Activated CD8-positive, alpha-beta memory T cell treated with anti-CD3 and anti-CD28 coated beads, Interleukin-2, amount 50 U/mL, for 48 hours (primary cell): ENCODE data around the gene RNF144A.

Experiments
- DNase-seq: peaks from one replicate; pipeline ENCODE4 v3.0.0-alpha.2; 2020

The RNF144A gene

DNA sequence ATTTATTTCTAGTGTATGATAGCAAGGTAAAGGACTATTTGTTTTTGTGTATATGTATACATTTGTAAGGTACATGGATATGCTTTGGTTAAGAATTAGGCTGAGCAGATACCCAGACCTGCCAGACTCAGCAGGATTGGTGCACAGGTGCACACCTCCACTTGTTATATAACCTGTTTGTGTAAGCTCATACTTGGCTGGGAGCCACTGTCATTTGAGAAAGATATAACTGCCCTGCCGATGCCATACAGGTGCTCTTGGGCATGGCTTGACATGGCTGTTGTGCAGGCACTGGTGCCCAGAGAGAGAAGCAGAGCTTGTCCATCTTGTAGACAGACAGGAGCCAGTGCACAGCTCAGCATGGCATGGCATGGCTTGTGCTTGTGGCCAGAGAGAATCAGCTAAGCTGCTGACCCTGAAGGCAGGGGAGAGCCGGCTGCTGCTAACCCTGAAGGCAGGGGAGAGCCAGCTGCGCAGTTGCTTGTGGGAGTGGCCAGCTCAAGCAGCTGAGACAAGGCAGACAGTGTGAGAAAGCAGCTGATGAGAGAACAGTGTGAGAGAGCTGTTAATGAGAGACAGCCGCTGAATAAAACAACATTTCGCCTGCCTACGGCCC, 136.5 kb downstream of the RNF144A start:
- DNase-seq = no peak

DNA sequence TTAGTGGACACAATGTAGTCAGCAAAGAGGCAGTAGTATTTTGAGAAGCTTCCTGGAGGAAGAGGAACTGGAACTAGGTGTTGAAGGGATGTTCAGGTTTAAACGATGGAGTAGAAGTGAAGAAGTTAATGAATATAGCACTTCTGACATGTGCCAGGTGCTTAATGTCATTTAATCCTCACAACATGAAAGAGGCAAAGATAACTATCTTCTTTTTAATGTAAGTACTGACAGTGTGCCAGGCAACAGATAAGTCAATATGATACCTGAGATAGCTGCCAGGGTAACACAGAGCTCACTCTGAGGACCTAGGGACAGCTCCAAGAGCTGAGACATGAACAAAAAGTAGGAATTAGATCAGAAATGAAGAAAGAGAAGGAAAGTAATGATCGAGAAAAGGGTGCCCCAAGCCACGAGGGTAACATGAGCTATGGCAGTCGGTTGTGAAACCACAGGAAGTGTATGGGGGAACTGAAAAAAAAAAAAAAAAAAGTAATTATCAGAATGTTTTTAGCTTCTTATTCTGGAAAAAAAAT, 140.7 kb downstream of the RNF144A start:
- no peak for DNase-seq

DNA sequence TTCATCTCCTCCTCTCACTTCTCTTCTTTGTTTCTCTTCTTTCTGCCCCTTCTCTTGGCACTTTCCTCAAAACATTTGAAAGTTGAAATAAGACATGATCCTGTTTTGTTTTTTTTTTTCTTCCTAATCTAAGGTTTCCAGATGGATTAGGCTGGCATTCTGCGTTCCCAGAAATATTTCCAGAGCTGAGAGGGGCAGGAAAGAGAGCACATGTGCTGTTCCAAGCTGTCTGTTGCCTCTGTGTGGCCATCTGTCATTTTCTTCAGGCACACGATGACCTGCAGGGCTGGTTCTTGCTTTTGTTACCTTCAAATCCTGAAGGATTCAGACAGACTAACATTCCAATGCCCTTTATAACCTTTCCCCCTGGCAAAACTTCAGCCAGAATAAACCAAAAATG, 142.9 kb downstream of the RNF144A start:
- no peak for DNase-seq

DNA sequence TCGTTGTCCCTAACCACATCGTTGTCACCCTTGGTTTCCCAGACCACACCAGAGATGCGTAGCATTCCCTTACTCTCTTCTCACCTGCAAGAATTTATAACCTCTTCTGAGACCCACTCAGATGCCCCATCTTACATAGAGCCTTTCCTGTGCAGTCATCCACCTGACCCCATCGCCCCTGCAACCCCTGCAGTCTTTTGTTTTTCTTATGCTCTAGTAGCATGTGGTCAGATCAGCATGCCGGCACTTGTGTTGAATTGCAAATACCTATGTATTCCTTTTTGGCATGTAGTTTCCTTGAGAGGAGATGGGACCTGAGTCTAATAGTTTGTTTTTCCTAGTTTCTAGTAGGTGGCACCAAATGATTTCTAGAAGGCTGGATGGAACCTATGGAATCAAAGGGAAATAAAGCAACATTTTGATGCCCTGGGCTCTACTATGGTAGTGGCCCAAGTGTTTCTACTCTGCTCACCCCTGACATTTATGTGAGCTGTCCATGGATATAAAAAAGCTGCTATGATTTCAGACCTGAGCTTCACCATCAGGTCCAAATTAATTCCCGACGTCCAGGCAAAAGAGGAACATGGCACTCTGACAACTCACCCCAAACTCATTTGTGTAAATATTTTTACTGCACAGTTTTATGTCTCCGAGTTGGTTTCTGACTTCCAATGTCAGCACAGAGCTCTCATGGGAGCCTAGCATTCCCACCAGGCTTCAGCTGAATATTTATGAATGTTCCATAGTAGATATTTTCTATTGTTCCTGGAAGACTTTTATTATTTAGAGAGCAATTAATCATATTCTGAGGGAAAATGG, 143.6 kb downstream of the RNF144A start:
- DNase-seq = no peak

DNA sequence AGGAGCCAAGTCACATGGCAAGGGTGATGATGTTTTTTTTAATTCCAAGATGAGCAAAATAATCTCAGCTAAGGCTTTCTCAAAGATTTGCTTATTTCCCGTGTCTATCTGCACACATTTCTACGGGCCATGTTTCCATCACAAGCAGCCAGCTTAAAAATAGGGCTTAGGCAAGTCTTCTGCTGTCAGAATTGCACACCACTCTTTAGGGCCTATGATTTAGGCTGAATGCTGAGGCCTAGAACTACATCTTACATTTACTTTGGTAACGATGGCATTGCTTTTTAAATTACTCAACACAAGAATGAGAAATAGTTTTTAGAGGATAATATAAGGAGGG, 144.2 kb downstream of the RNF144A start:
- DNase-seq = no peak

DNA sequence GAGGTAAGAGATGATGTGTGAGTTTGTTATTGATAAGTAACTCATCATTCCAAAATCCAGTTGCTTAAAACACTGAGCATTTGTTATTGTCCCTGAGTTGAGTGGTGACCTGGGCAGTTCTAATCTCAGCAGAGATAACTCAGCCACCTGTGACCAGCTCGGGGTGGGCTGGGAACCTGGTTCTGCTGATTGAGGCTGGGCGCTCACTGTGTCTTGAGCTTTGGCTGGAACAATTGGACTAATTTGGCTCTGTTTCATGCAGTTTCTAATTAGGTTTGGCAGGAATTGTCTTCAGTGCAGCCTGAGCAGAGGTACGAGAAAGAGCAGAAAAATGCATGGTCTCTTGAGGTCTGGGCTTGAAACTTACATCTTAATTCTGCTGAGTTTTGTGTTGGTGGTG, 144.7 kb downstream of the RNF144A start:
- no peak for DNase-seq

DNA sequence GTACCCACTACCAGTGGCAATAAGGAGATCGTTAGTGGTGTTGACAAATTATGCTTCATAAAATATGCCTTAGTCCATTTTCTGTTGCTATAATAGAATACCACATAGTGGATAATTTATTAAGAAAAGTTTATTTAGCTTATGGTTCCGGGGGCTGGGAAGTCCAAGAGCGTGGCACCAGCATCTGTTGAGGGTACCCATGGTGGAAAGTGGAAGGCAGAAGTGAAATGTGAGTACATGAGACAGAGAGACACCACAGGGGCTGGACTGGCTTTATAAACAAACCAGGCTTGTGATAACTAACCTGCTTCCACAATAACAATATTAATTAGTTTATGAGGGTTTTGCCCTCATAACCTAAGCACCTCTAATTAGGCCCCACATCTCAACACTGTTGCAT, 146.6 kb downstream of the RNF144A start:
- no peak for DNase-seq

DNA sequence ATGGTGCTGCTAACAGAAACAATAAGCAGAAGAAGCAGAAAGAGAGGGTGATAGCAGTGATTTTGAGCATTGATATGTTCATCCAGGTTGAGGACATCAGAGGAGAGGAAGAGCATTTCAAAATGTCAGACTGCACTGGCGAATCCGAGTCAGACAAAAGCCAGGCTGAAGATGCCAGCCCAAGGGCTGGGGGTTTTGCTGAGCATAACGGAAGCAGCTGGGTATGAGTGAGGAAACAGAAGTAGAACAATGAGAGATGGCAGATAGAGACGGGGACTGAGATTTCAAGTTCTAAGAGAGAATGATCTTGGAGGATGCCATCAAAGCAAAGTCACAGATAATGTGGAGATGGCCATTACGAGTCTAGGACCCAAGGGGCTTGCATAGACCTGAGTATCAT, 151.2 kb downstream of the RNF144A start:
- no peak for DNase-seq

DNA sequence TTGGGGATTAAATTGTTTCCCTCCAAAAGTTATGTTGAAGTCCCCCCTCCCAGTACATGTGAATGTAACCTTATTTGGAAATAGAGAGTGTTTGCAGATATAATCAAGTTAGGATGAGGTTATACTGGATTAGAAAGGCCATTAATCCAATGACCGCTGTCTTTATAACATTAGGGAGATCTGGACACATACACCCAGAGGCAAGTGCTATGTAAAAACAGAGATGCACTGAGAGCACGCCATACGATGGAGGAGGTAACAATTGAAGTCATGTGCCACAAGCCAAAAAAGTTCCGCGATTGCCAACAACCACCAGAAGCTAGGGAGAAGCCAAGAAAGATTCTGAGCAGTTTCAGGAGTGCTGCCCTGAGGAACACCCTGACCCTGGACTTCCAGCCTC, 153.3 kb downstream of the RNF144A start:
- DNase-seq = no peak

DNA sequence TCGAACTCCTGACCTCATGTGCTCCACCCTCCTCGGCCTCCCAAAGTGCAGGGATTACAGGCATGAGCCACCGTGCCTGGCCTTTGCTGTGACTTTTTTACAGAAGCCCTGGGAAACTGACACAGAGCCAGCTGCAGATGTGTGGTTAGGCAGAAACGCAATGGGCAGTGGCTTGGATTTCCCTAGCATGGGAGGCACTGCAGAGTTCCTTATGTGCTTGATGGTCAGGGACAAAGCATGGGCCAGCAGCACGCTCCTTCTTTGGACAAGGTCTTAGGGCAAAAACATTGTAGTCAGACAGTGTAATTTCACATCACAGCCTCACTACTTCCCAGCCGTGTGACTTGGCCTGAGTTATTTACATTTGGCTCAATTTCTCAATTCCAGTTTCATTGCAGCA, 153.9 kb downstream of the RNF144A start:
- no peak for DNase-seq

DNA sequence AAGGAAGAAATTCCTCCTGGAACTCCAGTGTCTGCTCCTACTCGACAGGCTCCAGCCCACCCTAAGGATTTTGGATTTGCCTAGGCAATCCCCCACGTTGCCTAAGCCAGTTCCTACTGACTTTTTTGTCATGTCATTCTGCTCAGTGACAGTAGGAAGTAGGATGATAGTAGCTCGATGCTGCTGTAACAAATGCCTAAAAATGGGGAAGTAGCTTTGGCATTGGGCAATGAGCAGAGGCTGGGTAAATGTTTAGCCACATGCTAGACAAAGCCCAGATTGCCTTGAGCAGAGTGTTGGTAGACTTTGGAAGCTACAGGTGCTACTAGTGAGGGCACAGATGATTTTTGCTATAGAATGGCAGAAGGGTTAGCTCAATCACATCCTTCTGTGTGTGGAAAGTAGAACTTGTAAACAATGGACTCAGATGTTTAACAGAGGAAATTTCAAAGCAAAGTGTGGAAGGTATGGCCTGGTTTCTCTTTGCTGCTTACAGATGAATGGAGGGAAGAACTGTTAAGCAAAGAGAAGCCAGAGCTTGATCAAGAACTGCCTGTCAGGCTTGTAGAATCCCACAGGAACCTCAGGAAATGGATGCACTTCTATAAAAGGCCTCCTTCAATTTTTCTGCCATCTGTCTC, 154.8 kb downstream of the RNF144A start:
- DNase-seq = no peak

DNA sequence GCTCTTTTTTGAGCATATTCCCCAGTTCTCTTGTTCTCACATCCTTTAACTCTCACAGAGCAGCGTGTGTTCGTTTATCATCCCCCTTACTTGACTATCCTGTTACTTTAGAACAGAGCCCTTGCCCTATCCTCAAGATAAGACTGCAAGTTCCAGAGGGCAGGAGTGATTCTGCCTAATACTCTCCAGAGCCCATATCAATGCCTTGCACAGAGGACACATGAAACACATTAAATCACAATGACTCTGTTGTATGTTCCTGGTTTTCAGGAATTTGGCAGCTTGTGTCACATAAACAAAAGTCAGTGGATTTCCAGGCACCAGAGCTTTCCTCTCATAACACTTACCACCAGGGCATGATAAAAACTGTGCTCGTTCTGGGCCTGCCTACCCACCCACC, 156.7 kb downstream of the RNF144A start:
- no peak for DNase-seq

DNA sequence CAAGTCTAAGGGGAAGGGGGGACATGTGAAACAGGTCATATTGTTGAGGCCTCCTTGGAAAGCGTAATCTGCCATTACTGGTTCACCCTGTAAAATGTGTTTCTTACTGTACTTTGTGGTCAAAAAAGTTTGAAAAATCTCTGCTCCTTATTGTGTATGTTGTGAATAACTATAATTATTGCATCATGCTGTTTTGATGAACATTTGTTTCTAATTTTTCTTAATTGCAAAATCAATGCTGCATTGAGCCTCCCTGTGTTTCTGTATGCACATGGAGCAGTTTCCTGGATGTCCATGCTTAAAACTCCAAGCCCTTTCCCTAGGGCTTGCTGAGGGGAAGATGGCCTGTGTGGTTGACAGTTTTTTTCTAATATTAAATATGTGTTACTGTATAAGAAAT, 158.6 kb downstream of the RNF144A start:
- no peak for DNase-seq

DNA sequence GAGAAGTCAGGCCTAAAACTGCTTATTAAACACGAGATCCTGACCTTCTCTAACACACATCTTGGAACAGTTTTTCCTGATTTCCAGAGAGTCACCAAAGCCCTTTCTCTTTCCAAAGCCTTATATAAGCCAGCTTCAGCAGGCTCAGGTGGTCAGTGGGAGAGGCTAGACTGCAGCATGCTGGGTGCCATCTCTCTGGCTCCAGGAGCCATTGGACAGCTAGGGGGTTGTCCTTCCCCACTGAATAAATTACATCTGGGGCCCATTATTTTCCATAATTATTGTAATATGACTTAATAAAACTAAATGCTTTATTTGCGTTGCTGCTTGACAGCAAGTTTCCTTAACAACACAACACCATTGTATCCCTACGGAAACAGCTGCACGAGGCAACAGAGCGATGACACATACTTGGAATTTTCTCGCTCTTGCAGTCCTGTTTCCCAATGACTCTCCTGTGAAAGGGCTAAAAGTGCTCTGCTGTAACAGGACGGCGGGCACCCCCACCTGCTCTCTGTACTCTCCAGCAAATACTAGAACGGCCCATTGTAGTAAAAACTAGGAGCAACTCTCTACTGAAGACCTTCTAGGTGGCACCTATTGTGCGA, 160.6 kb downstream of the RNF144A start:
- DNase-seq = no peak

DNA sequence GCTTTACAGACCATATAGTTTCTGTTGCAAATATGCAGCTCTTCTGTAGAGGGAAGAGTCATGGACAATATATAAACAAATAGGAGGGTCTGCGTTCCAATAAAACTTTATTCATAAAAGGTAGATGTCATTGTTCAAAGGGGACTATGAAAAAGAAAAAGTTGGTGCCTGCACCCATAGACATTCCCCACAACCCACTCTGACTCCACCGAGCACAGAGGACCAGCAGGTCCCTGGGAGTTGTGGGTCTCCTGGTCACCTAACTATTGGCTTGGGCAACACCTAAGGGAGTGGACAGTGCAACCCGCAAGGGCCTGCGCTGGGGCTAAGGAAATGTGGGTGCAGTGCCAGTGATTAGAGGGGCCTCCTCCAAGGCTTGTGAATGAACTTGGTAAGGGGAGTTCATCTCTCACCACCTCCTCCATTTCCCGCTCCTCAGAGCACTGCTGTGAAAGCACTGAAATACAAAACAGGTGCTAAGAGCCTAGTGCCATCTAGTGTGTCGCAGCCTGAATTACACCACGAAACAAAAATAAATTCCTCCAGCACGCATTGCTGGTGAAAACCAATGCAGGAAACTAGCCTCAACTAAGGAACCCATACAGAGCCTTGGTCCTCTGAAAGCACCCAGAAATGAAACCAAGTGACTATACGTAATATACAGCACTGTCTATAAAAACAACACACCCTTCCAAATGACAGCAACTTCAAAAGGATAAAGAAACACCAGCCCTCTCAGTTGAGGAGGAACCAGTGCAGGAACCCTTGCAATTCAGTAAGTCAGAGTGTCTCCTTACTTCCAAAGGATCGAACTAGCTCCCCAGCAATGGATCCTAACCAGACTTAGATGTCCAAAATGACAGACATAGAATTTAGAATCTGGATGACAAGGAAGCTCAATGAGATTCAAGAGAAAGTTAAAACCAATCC, 166.6 kb downstream of the RNF144A start:
- no peak for DNase-seq

DNA sequence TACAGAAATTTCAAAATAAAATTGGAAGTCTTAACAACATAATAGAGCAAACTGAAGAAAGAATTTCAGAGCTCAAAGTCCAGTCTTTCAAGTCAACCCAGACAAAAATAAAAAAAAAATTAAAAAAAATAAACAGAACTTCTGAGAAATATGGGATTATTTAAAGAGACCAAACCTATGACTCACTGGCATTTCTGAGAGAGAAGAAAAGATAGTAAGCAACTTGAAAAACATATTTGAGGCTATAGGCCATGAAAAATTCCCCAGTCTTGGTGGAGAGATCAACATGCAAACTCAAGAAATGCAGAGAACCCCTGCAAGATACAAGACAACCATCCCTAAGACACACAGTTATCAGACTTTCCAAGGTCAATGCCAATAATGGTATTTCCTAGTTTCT, 167.4 kb downstream of the RNF144A start:
- DNase-seq = no peak

DNA sequence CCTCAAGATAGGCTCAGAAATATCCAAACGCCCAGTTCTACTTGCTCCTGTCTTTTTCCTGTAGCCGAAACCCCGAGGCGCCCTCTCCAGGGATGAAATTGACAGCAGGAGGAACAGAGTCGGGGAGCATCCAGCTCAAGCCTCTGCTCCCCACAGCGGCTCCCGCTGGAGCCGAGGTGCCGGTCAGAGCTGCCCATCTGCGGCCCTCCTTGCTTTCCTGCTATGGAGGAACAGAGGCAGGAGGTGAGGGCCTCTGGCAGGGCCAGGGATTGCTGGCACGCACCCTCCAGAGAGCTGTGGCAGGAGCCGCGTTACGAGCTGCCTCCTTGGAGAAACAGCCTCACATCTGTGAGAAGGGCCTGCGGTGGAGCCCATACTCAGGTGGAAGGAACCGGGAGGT, 172.1 kb downstream of the RNF144A start:
- DNase-seq = no peak

DNA sequence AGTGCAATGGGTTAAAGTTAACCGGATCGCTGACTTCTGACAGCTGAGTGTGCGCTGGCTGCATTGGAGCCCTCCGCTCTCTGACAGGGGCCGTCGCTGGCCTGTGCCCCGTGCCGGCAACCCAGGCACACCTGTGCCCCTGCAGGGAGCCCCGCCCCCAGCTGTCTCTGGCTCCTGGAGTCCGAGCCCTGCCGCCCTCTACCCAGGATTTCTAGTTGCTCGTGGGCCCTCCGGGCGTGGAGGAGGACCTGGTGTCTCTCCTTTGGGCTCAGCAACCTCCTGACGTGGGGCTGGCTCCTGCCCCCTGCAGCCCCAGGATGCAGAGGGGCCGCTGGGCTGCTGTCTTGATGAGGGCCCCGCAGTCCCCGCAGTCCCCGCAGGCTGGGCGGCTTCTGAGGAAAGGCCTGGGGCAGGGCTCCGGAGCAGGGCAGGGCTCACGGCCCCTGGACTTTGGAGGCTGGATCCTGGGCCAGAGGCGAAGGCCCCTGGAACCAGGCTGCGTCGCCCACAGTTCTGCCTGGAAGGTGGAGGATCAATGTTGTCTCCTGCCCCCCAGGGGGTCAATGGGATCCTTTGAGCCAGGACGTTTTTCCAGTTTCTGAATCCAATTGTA, 172.8 kb downstream of the RNF144A start:
- no peak for DNase-seq

DNA sequence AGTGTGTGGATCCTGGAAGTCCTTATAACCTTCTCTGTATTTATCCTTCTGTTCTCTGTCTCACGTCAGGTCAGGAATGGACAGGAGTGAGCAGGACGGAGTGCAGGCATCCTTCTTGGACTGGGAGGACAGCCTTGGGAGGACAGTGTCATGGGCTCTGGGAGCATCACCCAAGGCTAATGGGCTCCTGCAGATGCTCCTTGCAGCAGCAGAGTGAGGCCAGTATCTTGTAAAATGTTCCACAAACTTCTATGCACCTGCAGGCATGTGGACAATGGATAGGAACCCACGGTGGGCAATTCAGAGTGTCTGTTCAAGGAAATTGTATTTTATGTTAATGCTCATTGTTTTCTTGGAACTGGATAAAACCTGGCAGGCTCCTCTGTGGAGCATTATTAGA, 176.2 kb downstream of the RNF144A start:
- no peak for DNase-seq
